Fibroblast of the conjunctiva (primary cell): ENCODE results near the gene BBS9.

Experiments used
- DNase-seq: peaks from one replicate; pipeline ENCODE4 v3.0.0-alpha.2; 2010; ENCODE audit warnings: low read depth

BBS9 gene

DNA sequence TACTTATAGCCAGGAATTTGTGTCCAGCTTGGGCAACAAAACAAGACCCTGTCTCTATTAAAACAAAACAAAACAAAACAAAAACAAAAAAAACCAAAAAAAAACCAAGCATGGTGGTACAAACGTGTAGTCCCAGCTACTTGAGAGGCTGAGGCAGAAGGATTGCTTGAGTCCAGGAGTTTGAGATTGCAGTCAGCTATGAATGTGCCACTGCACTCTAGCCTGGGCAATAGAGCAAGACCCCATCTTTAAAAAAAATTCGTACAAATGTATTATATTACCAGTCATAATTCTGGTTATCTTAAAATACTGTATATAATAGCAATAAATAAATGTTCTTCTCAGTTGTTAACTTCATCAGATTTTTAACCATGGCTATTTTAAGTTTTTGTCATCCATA, 2.3 kb upstream of the BBS9 start:
- no peak for DNase-seq

DNA sequence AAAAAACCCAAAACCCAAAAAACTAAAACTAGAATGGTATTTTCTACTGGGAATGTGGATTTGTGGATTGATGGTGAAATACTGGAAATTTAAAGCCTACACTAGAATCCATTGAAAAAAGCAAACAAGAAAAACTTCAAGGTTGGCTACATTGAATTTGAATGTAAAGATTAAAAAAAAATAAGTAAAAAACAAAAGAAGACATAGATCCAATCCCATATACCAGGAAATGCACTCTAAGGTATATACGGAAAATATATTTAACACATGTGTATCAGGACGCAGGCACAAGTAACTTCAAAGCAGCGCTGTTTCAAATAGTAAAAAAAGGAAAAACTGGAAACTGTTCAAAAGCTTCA, 754 bp upstream of the BBS9 start:
- DNase-seq, result no peak

GRCh38 chr7:33129806-33130153, 416 bp downstream of the BBS9 start:
- DNase-seq, result no peak

GRCh38 chr7:33130184-33130583, 820 bp downstream of the BBS9 start:
- DNase-seq, result no peak

GRCh38 chr7:33137103-33137502, 7.7 kb downstream of the BBS9 start:
- DNase-seq, result no peak

GRCh38 chr7:33142585-33142984, 13.2 kb downstream of the BBS9 start:
- no peak for DNase-seq

GRCh38 chr7:33143996-33144718, 14.8 kb downstream of the BBS9 start:
- no peak for DNase-seq

DNA sequence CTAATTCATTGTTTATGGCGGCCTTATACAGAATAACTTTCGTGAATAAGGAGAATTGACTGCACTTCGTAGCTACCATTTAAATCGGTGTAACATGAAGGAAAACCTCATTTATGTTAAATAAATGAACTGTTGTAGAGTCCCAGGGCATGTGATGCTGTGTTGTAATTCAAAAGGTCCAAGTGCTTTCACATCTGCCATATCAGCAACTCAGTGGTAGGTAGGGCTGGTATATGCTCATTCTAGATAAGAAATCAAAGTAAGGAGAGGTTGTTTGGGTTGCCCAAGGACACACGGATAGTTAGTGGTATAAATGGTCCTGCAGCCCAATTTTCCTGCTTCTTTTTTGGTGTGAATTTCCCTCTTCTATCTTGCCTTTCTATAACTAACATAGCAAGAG, 15.8 kb downstream of the BBS9 start:
- no peak for DNase-seq

DNA sequence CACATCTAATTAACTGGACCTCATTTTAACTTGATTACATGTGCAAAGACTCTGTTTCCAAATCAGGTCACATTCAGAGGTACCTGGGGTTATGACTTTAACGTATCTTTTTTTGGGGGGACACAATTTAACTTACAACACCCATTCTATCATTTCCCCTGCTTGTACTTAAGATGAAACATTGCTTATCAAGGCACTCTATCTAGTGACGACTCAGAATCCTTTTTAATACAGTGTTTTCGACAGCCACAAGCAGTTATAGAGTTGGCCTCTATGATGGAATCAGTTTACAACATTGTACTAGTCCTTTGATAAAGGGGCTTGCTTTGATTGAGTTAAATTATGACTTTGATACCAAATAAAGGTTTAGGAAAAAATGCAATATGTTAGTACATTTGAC, 22.7 kb downstream of the BBS9 start:
- DNase-seq, result no peak

DNA sequence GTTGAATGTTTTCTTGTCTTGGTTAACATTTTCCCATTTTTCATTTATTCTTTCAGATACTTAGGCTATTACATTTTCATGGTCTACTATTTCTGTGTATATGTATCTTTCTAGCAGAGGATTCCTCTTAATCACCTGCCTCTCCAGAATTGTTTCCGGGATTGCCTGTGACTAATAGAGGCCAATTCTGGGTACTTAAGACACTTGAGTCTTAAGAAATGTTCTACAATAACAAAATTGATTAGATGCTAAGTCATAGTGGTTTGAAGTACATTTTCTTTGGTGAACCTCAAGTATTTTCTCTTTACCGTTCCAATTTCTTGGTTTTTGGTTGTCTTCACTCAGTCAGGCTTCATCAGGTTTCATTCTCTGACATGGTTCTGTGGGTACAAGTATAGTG, 26.4 kb downstream of the BBS9 start:
- no peak for DNase-seq

DNA sequence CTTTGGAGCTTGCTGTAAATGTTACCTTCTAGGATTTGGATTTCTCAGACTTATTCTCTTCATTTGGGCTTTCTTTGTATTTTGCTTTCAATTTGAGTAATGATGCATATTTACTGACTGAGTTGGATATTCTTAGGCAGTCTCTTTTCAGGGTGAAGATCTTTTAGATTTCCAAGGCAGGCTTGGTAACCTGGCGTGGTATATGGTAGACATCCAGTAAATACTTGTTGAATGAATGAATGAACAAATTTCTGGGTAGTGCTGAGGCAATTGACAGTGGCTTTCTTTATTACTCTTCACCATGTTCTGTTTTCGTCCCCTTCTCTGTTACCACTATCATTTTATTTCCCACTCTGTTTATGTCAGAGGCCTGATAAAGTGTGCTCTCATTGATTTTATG, 27.1 kb downstream of the BBS9 start:
- DNase-seq, result no peak

- peak; percentile 46 for DNase-seq
These were observed 27.9 kb downstream of the BBS9 start for GRCh38 chr7:33157311-33157710.

DNA sequence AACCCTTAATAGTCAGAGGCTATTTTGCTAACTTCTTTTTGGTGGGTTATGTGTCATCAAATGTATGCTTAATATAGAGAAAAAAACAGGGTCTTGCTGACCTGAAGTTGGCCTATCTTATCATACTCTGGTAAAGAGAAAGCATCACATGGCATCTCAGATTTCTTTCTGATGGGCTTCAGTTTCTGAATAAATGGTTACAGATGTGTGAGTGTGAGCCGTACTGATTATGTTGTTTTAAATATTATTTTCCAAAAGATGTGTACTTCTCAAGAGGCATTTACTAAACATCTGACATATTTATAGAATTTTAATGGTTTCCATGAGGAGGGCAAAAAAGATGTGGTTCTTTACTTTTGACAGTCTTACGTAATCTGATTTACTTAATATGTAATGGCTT, 28.4 kb downstream of the BBS9 start:
- DNase-seq, result no peak

- no peak for DNase-seq
These were observed 48.5 kb downstream of the BBS9 start for GRCh38 chr7:33177876-33178275.

DNA sequence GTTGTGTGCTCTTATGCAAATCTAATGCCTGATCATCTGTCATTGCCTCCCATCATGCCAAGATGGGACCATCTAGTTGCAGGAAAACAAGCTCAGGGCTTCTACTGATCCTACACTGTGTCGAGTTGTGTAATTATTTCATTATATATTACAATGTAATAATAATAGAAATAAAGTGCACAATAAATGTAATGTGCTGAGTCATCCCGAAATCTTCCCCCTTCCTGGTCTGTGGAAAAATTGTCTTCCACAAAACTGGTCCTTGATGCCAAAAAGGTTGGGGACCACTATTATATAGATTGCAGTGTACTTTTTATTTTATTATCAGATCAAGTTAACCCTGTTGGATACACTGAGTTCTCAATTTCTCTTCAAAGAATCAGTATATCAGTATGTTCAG, 50.2 kb downstream of the BBS9 start:
- no peak for DNase-seq

DNA sequence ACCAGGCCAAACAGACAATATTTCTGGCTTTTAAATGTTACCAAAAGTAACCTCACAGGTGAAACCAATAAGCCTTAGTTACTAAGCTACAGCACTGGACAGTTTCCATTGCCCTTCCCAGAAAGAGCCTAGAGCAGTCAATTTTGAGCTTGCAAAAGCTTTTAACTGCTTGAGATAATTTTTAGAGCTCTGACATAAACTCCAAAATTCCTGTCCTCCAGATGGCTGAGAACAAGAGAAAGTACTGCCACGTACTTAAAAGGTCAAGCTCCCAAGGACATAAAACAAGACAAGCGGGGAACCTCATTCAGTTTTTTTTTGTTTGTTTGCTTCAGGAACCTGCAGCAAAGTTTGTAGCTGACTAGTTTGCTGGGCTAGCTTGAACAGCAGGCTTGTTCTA, 54.1 kb downstream of the BBS9 start:
- no peak for DNase-seq

GRCh38 chr7:33184828-33185227, 55.5 kb downstream of the BBS9 start:
- no peak for DNase-seq

DNA sequence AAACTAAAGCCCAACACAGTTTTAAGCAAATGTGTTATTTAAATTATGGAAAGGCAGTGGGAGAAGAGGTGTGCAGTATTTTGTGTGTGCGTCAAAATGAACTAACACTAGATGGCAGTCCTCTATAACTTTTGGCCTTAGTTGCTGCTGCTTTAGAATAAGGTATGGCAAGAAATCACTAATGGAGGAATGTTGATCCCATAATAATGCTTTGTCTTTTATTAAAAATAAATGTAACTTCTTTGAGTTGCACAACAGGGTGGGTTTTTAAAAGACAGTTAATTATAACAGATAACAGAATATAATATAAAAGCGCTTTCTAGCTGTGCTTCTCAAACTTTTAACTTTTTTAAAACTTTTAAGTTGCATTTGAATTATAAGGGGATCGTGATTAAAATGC, 56.4 kb downstream of the BBS9 start:
- peak; percentile 34 for DNase-seq

- no peak for DNase-seq
These were observed 56.8 kb downstream of the BBS9 start for GRCh38 chr7:33186192-33186591.

DNA sequence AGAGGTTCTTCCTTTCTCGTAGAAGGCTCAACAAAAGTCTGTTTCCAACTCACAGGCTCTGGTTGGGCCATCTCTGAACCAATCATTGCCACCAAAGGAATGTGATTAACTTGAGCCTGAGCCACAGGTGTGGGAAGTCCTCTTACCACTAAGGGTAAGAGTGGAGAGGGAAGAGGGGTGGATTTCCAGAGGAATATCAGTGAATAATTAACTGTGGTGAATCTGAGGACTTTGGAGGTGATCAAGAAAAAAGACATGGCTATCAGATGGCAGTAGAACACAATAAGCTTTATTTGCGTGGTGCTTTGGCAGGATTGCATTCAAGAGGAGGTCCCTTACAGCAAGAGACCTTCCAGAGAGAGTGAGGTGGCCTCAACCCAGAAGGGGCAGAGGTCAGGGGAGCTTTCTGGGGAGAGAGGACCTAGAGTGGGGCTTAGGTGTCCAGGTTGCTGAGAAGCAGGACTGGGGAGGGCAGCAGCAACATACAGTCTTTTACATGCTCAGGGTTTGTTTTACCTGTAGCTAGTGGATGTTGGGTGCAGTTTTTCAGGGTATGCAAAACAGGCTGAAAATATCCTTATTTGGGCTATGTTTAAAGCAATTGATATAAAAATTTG, 61.4 kb downstream of the BBS9 start:
- no peak for DNase-seq

- no peak for DNase-seq
These were observed 62.0 kb downstream of the BBS9 start for GRCh38 chr7:33191340-33191739.

DNA sequence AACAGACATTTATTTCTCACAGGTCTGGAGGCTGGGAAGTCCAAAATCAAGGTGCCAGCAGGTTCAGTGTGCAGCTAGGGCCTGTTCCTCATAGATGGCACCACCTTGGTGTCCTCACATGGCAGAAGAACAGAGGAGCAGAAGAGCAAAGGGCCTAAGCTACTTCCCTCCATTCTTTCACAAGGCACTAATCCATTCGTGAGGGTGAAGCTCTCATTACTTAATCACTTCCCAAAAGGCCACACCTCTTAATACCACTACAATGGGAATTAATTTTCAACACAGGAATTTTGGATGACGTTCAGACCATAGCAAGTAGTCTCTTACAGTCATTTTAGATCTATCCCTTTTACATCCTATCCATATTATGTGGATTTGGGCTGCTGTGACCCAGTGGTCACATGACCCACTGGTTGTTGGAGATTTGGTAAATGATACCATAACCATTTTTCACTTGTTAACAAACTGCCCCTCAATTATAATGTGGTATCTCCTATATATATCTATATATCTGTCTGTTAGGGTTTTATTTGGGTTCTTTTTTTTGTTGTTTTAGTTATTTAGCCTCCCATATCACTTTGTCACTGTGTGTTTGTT, 63.4 kb downstream of the BBS9 start:
- no peak for DNase-seq

- DNase-seq, result no peak
These were observed 64.0 kb downstream of the BBS9 start for GRCh38 chr7:33193308-33193864.

DNA sequence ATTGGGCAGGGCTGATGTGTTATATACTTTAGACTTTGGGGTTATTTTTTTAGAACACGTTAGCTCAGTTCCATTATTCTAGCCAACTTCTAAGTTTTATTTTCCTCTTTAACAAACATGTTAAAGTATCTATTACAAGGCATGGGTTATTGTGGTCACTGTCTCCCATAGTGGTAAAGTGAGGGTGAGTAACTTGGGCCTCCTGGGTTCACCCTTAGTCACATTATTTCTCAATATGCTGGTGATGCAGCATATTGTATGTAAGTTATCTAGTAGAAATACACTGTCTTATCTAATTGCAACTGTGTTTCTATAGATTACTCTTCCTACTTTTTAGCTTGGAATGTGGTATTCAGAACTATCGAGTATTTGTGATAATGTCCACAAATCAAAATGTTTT, 65.9 kb downstream of the BBS9 start:
- DNase-seq, result peak; percentile 32
